Urothelium cell line (cell line): ENCODE data around the gene DPP7.

ENCODE experiments used
- DNase-seq: peaks from one replicate; pipeline ENCODE4 v3.0.0; 2011; ENCODE audit warnings: low spot score, mixed read lengths
- FAIRE-seq: peaks from 2 replicates; lab custom pipeline; 2011; peaks lifted over from hg19 to GRCh38; lab: Jason Lieb, UNC

Gene DPP7

DNA sequence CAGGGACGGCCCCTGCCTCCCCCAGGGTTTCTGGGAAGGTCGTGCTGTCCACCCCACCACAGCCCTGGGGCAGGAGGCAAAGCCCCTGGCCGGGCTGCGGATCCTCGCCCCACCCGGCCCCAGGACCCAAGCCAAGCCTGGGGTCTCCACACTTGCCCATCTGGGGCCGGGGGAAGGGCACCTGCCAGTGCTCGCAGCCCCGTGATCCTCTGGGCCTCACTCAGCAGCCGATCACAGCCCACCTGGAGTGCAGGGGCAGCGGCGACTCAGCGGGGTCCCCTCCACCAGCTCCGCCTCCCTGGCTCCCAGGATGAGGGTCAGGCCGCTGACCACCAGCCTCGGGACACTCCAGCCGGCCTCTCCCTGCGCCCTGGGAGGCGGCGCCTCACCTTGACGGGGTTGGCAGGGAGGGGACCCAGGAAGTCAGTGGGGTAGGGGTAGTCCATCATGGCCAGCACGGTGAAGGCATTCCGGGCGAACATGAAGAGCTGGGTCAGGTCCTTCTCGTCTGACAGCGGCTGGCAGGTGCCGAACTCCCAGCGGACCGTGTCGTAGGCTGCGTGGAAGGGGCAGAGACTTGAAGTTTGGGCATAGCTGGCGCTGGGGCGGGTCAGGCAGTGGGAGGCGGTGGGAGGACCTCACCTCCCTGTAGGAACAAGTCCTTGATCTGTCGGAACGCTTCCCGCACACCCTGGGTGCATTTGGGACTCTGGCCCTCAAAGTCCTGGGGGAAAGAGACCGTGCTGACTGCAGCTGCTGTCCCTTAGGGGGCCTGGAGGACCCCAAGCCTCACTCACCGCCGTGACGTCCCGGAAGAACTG lies 1.8 kb downstream of the DPP7 start:
- no peak for FAIRE-seq
- no peak for DNase-seq

- DNase-seq (no peak), FAIRE-seq (no peak)
These were observed 2.6 kb downstream of the DPP7 start for GRCh38 chr9:137111788-137112563.

GRCh38 chr9:137110911-137111787 lies 3.4 kb downstream of the DPP7 start:
- no peak for DNase-seq
- no peak for FAIRE-seq

- no peak for DNase-seq
- FAIRE-seq: no peak
These were observed 4.2 kb downstream of the DPP7 start for GRCh38 chr9:137110147-137110910.

DNA sequence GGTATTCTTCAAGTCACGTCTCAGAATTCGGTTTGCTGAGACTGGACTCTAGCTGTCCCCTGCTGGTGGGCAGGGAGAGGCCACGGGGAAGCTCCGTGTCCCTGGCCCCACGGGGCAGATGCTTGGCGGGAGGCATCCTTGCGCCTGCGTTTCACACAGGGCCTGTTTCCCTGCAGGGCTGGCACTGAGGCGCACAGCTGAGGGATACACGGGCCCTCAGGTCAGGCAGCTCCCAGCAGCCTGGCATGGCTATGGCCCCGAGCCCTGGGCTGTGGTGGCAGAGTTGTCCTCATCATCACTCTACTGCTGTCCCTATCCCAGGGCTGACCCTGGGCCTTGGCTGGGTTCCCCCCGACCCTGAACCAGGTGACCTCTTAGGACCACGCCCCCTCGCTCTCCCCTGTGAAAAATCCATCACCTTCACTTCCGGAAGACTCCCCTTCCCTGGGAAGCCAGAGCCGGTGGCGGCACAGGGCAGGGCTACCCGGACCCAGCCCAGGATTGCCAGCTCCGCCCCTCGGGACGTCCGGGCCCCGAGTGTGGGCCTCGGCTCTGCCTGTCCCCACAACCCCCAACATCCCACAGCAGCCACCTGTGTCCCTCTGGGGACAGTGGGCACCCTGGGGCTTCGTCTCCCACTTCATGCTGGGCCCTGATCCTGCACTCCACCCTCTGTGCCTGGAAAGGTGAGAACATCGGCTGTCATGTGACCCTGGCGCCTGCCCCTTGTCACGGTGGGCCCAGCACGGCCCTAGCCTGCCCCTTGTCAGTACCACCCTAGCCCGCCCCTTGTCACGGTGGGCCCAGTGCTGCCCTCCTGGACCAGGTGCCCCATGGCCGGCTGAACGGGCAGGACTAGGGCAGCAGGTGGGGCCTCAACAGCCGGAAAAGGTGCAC lies 5.0 kb downstream of the DPP7 start:
- FAIRE-seq: no peak
- no peak for DNase-seq

- DNase-seq: no peak
- FAIRE-seq: no peak
These were observed 5.8 kb downstream of the DPP7 start for GRCh38 chr9:137108608-137109249.

GRCh38 chr9:137107982-137108381 lies 6.6 kb downstream of the DPP7 start:
- FAIRE-seq (no peak), DNase-seq (no peak)

- FAIRE-seq: no peak
- DNase-seq: no peak
These were observed 7.1 kb downstream of the DPP7 start for GRCh38 chr9:137107312-137107921.

GRCh38 chr9:137106662-137107250 lies 7.8 kb downstream of the DPP7 start:
- DNase-seq: no peak
- FAIRE-seq: no peak

- no peak for DNase-seq
- no peak for FAIRE-seq
These were observed 8.5 kb downstream of the DPP7 start for GRCh38 chr9:137105814-137106661.

DNA sequence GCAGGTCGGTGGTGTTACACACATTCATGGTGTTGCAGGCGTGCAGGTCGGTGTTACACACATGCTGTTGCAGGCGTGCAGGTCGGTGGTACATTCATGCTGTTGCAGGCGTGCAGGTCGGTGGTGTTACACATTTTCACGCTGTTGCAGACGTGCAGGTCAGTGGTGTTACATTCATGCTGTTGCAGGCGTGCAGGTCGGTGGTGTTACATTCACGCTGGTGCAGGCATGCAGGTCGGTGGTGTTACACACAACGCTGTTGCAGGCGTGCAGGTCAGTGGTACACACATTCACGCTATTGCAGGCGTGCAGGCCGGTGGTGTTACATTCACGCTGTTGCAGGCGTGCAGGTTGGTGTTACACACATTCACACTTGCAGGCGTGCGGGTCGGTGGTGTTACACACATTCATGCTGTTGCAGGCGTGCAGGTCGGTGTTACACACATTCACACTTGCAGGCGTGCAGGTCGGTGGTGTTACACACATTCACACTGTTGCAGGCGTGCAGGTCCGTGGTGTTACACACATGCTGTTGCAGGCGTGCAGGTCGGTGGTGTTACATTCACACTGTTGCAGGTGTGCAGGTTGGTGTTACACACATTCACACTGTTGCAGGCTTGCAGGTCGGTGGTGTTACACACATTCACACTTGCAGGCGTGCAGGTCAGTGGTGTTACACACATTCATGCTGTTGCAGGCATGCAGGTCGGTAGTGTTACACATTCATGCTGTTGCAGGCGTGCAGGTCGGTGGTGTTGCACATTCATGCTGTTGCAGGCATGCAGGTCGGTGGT lies 11.1 kb downstream of the DPP7 start:
- DNase-seq (no peak), FAIRE-seq (no peak)

- FAIRE-seq: no peak
These were observed 15.3 kb downstream of the DPP7 start for GRCh38 chr9:137099231-137099630.

GRCh38 chr9:137097761-137098462 lies 16.6 kb downstream of the DPP7 start:
- FAIRE-seq: no peak

More at GRCh38 chr9:137099231-137099630, 15.3 kb downstream of the DPP7 start:
- no peak for DNase-seq

GRCh38 chr9:137096785-137097546 lies 17.6 kb downstream of the DPP7 start:
- DNase-seq (no peak), FAIRE-seq (no peak)

More at GRCh38 chr9:137097761-137098462, 16.6 kb downstream of the DPP7 start:
- DNase-seq: no peak
